ENCODE measurements around the gene SMPD4.
"Not testable (repeated sequence)": the region's sequence is repeated elsewhere in the genome, so short reads cannot be mapped to it uniquely, and the experiment has no call there.

SMPD4 gene

GRCh38 chr2:130139331-130140280 is 41.8 kb downstream of the SMPD4 start:
- DNase-seq, result not testable (repeated sequence)

- DNase-seq, result not testable (repeated sequence)
Measured at GRCh38 chr2:130138841-130139251, 42.6 kb downstream of the SMPD4 start.

GRCh38 chr2:130138326-130138725 is 43.1 kb downstream of the SMPD4 start:
- not testable (repeated sequence) for DNase-seq

GRCh38 chr2:130137118-130137517 is 44.3 kb downstream of the SMPD4 start:
- not testable (repeated sequence) for DNase-seq

GRCh38 chr2:130136546-130136945 is 44.9 kb downstream of the SMPD4 start:
- DNase-seq, result not testable (repeated sequence)

GRCh38 chr2:130135692-130136541 is 45.5 kb downstream of the SMPD4 start:
- no peak for DNase-seq

- DNase-seq, result not testable (repeated sequence)
Measured at GRCh38 chr2:130129120-130129829, 52.1 kb downstream of the SMPD4 start, which contains the start of gene POTEF. Gene POTEF (minus strand): TSS chr2:130129222. CDS start chr2:130120515, 8,707 bp downstream.

- not testable (repeated sequence) for DNase-seq
Measured at GRCh38 chr2:130128464-130128863, 52.9 kb downstream of the SMPD4 start.

GRCh38 chr2:130127726-130128125 is 53.7 kb downstream of the SMPD4 start:
- DNase-seq, result not testable (repeated sequence)

- not testable (repeated sequence) for DNase-seq
Measured at GRCh38 chr2:130120924-130121323, 60.5 kb downstream of the SMPD4 start.

GRCh38 chr2:130102597-130103363 is 78.6 kb downstream of the SMPD4 start:
- DNase-seq, result not testable (repeated sequence)
